Erythroblast (primary cell): Measurements from ENCODE around the gene CNTRL.

ENCODE experiments used
- GATA1 ChIP-seq: IDR thresholded peaks from 2 replicates; pipeline ENCODE4 v1.6.1; 2011; ENCODE audit warnings: low read depth, mild to moderate bottlenecking, control low read depth, low read length, moderate library complexity
- POLR2A ChIP-seq: IDR thresholded peaks from 2 replicates; pipeline ENCODE4 v1.6.1; 2011; ENCODE audit warnings: mild to moderate bottlenecking, low read length

GRCh38 chr9:121201045-121201737 lies 126.4 kb downstream of the CNTRL start:
- TF ChIP-seq POLR2A (no peak), GATA1 (no peak)
